ENCODE results near the gene ABCC4.
A peak's percentile ranks its signal among the peaks of the same experiment; 100 is the strongest.

Gene ABCC4

GRCh38 chr13:95256091-95256490, 45.2 kb downstream of the ABCC4 start:
- Mint-ChIP-seq H3K4me1 (ENCODE audit: low read depth) (peaks cover 21% of the 10 kb centered on the region), H3K4me3 (no peak overlapping the region), H3K27me3 (no peaks in the 10 kb centered on the region), H3K9me3 (no peaks in the 10 kb centered on the region), H3K27ac (no peak overlapping the region), H3K36me3 (ENCODE audit: low read depth) (peaks cover 22% of the 10 kb centered on the region)

GRCh38 chr13:95255072-95255732, 46.0 kb downstream of the ABCC4 start:
- no peak overlapping the region for H3K27ac Mint-ChIP-seq
- no peak overlapping the region for H3K4me3 Mint-ChIP-seq
- no peaks in the 10 kb centered on the region for H3K27me3 Mint-ChIP-seq
- H3K9me3 Mint-ChIP-seq: no peaks in the 10 kb centered on the region
- peaks cover 18% of the 10 kb centered on the region for H3K36me3 Mint-ChIP-seq (ENCODE audit: low read depth)
- peaks cover 21% of the 10 kb centered on the region for H3K4me1 Mint-ChIP-seq (ENCODE audit: low read depth)

- H3K36me3 Mint-ChIP-seq (ENCODE audit: low read depth): peaks cover 18% of the 10 kb centered on the region
- H3K4me1 Mint-ChIP-seq (ENCODE audit: low read depth): peaks cover 22% of the 10 kb centered on the region
- no peak overlapping the region for H3K4me3 Mint-ChIP-seq
- H3K27me3 Mint-ChIP-seq: no peaks in the 10 kb centered on the region
- H3K27ac Mint-ChIP-seq: no peak overlapping the region
- no peaks in the 10 kb centered on the region for H3K9me3 Mint-ChIP-seq
Observed at GRCh38 chr13:95254339-95254738, 46.9 kb downstream of the ABCC4 start.

- Mint-ChIP-seq H3K9me3 (no peaks in the 10 kb centered on the region), H3K4me1 (ENCODE audit: low read depth) (peaks cover 22% of the 10 kb centered on the region), H3K4me3 (no peak overlapping the region), H3K36me3 (ENCODE audit: low read depth) (peaks cover 14% of the 10 kb centered on the region), H3K27me3 (no peaks in the 10 kb centered on the region), H3K27ac (peak overlapping the region; percentile 12)
Observed at GRCh38 chr13:95253033-95253432, 48.2 kb downstream of the ABCC4 start.

- Mint-ChIP-seq H3K27ac (no peak overlapping the region), H3K4me3 (no peak overlapping the region), H3K9me3 (no peaks in the 10 kb centered on the region)
Observed at GRCh38 chr13:95251641-95252040, 49.6 kb downstream of the ABCC4 start.

GRCh38 chr13:95250961-95251360, 50.3 kb downstream of the ABCC4 start:
- Mint-ChIP-seq H3K27me3 (no peaks in the 10 kb centered on the region), H3K9me3 (no peaks in the 10 kb centered on the region), H3K4me1 (ENCODE audit: low read depth) (peaks cover 22% of the 10 kb centered on the region), H3K4me3 (no peak overlapping the region), H3K36me3 (ENCODE audit: low read depth) (peaks cover 20% of the 10 kb centered on the region), H3K27ac (no peak overlapping the region)

More at GRCh38 chr13:95251641-95252040, 49.6 kb downstream of the ABCC4 start:
- H3K36me3 Mint-ChIP-seq (ENCODE audit: low read depth): peaks cover 15% of the 10 kb centered on the region
- peaks cover 22% of the 10 kb centered on the region for H3K4me1 Mint-ChIP-seq (ENCODE audit: low read depth)
- no peaks in the 10 kb centered on the region for H3K27me3 Mint-ChIP-seq

- Mint-ChIP-seq H3K4me3 (no peak overlapping the region), H3K27me3 (no peaks in the 10 kb centered on the region), H3K4me1 (ENCODE audit: low read depth) (peaks cover 22% of the 10 kb centered on the region), H3K9me3 (no peaks in the 10 kb centered on the region), H3K27ac (no peak overlapping the region), H3K36me3 (ENCODE audit: low read depth) (peaks cover 34% of the 10 kb centered on the region)
Observed at GRCh38 chr13:95248953-95249352, 52.3 kb downstream of the ABCC4 start.

- Mint-ChIP-seq H3K27me3 (no peaks in the 10 kb centered on the region), H3K36me3 (ENCODE audit: low read depth) (peaks cover 39% of the 10 kb centered on the region), H3K9me3 (no peaks in the 10 kb centered on the region), H3K4me1 (ENCODE audit: low read depth) (peaks cover 17% of the 10 kb centered on the region), H3K27ac (no peak overlapping the region), H3K4me3 (no peak overlapping the region)
Observed at GRCh38 chr13:95247852-95248251, 53.4 kb downstream of the ABCC4 start.

- no peaks in the 10 kb centered on the region for H3K9me3 Mint-ChIP-seq
- no peak overlapping the region for H3K27ac Mint-ChIP-seq
Observed at GRCh38 chr13:95247171-95247570, 54.1 kb downstream of the ABCC4 start.

GRCh38 chr13:95246292-95247082, 54.8 kb downstream of the ABCC4 start:
- no peaks in the 10 kb centered on the region for H3K9me3 Mint-ChIP-seq
- H3K36me3 Mint-ChIP-seq (ENCODE audit: low read depth): peaks cover 49% of the 10 kb centered on the region
- H3K27me3 Mint-ChIP-seq: no peaks in the 10 kb centered on the region
- peaks cover 10% of the 10 kb centered on the region for H3K4me1 Mint-ChIP-seq (ENCODE audit: low read depth)
- H3K27ac Mint-ChIP-seq: no peak overlapping the region
- no peak overlapping the region for H3K4me3 Mint-ChIP-seq

More at GRCh38 chr13:95247171-95247570, 54.1 kb downstream of the ABCC4 start:
- peaks cover 16% of the 10 kb centered on the region for H3K4me1 Mint-ChIP-seq (ENCODE audit: low read depth)
- no peaks in the 10 kb centered on the region for H3K27me3 Mint-ChIP-seq
- H3K4me3 Mint-ChIP-seq: no peak overlapping the region
- H3K36me3 Mint-ChIP-seq (ENCODE audit: low read depth): peaks cover 44% of the 10 kb centered on the region

- Mint-ChIP-seq H3K4me3 (no peak overlapping the region), H3K9me3 (no peaks in the 10 kb centered on the region), H3K36me3 (ENCODE audit: low read depth) (peaks cover 53% of the 10 kb centered on the region), H3K4me1 (ENCODE audit: low read depth) (peaks cover under 1% of the 10 kb centered on the region), H3K27me3 (no peaks in the 10 kb centered on the region), H3K27ac (no peak overlapping the region)
Observed at GRCh38 chr13:95245071-95245470, 56.2 kb downstream of the ABCC4 start.

- no peak overlapping the region for H3K4me3 Mint-ChIP-seq
- peaks cover 47% of the 10 kb centered on the region for H3K36me3 Mint-ChIP-seq (ENCODE audit: low read depth)
- H3K27ac Mint-ChIP-seq: no peak overlapping the region
- no peaks in the 10 kb centered on the region for H3K4me1 Mint-ChIP-seq (ENCODE audit: low read depth)
- no peaks in the 10 kb centered on the region for H3K9me3 Mint-ChIP-seq
- H3K27me3 Mint-ChIP-seq: no peaks in the 10 kb centered on the region
Observed at GRCh38 chr13:95243207-95243606, 58.0 kb downstream of the ABCC4 start.

- Mint-ChIP-seq H3K4me3 (no peak overlapping the region), H3K27ac (no peak overlapping the region), H3K36me3 (ENCODE audit: low read depth) (peaks cover 42% of the 10 kb centered on the region), H3K9me3 (no peaks in the 10 kb centered on the region), H3K27me3 (no peaks in the 10 kb centered on the region), H3K4me1 (ENCODE audit: low read depth) (peaks cover 3% of the 10 kb centered on the region)
Observed at GRCh38 chr13:95241321-95241720, 59.9 kb downstream of the ABCC4 start.

GRCh38 chr13:95239283-95239682, 62.0 kb downstream of the ABCC4 start:
- Mint-ChIP-seq H3K27ac (no peak overlapping the region), H3K27me3 (no peaks in the 10 kb centered on the region), H3K9me3 (no peaks in the 10 kb centered on the region), H3K4me1 (ENCODE audit: low read depth) (peaks cover 10% of the 10 kb centered on the region), H3K36me3 (ENCODE audit: low read depth) (peaks cover 34% of the 10 kb centered on the region), H3K4me3 (no peak overlapping the region)

- no peaks in the 10 kb centered on the region for H3K27me3 Mint-ChIP-seq
- peaks cover 31% of the 10 kb centered on the region for H3K36me3 Mint-ChIP-seq (ENCODE audit: low read depth)
- H3K4me1 Mint-ChIP-seq (ENCODE audit: low read depth): peaks cover 10% of the 10 kb centered on the region
- H3K4me3 Mint-ChIP-seq: no peak overlapping the region
- no peaks in the 10 kb centered on the region for H3K9me3 Mint-ChIP-seq
- H3K27ac Mint-ChIP-seq: no peak overlapping the region
Observed at GRCh38 chr13:95237310-95237870, 63.9 kb downstream of the ABCC4 start.
